ENCODE measurements around the gene NEUROD6.

DNA sequence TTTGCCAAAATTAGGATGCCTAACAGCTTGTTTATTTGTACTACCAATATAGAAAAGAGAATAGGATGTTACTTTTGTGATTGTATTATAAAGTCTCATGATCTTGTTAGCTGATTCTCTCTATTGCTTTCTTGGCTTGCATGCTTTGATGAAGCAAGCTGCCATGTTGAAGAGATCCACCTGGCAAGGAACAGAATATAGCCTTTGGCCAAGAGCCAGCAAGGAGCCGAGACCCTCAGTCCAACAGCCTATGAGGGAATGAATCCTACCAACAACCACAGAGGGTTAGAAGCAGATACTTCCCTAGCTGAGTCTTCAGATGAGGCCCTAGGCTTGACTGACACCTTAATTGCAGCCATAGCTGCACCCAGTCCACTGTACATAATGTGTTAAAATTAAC, 41.2 kb downstream of the NEUROD6 start:
- TF ChIP-seq, protein P1, sequence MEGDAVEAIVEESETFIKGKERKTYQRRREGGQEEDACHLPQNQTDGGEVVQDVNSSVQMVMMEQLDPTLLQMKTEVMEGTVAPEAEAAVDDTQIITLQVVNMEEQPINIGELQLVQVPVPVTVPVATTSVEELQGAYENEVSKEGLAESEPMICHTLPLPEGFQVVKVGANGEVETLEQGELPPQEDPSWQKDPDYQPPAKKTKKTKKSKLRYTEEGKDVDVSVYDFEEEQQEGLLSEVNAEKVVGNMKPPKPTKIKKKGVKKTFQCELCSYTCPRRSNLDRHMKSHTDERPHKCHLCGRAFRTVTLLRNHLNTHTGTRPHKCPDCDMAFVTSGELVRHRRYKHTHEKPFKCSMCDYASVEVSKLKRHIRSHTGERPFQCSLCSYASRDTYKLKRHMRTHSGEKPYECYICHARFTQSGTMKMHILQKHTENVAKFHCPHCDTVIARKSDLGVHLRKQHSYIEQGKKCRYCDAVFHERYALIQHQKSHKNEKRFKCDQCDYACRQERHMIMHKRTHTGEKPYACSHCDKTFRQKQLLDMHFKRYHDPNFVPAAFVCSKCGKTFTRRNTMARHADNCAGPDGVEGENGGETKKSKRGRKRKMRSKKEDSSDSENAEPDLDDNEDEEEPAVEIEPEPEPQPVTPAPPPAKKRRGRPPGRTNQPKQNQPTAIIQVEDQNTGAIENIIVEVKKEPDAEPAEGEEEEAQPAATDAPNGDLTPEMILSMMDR (IDR thresholded peaks at IDR 0.05): no peak
- TF ChIP-seq POLR2AphosphoS5 (IDR thresholded peaks at IDR 0.05): no peak

All from transverse colon (tissue), 4 donors.